HCT116 (cell line): Measurements from ENCODE around the gene FFAR1. TPM values are rescaled to one million over a fixed set of nuclear protein-coding genes. Genes with fewer than 3 reads are reported as not detected.

Experiments
- ATAC-seq: fragments of 200-7000 bp; cut with Tn5 transposase; 2 replicates; pipeline ENCODE4 v1.9.1; 2020; ENCODE audit warnings: mild to moderate bottlenecking, moderate library complexity
- BruUV-seq: library from RNA; stranded (reverse); fragments of 400-500 nt; replicated peaks from 2 replicates; lab custom pipeline; 2021; lab: Mats Ljungman, UMichigan
- CTCF ChIA-PET: fragments of 300-600 bp; sonication (Branson Sonifier 250); formaldehyde crosslinking; loops from one replicate; lab custom pipeline; 2021; ENCODE audit warnings: antibody characterized with exemption; lab: Charles Lee
- POLR2A ChIA-PET: fragments of 300-600, 350-600 bp; sonication (Branson Sonifier 250); formaldehyde crosslinking; loops from one replicate; lab custom pipeline; 2021; ENCODE audit warnings: antibody characterized with exemption; lab: Charles Lee
- RAD21 ChIA-PET, 2 experiments: fragments of 300-600 bp; sonication (Branson Sonifier 250); formaldehyde crosslinking; loops; one replicate each; lab custom pipeline; 2023; ENCODE audit warnings: low total read pairs in 2 of 2; ENCODE audit not compliant: uncharacterized antibody in 2 of 2, unreplicated experiment in 2 of 2, low non-redundant PET in 1 of 2; lab: Charles Lee
- DNase-seq: peaks from one replicate; pipeline ENCODE4 v3.0.0-alpha.2; 2010; ENCODE audit warnings: low read depth, low spot score
- H2AFZ ChIP-seq: fragments of 200-600 bp; shearing (Covaris generic), sonication (generic); 2 replicates; pipeline ENCODE4 v1.6.1; 2017; ENCODE audit warnings: low read depth, mixed run types, mixed read lengths, antibody characterized with exemption, low read length; ENCODE audit not compliant: poor library complexity, severe bottlenecking
- H3K27ac ChIP-seq: 2 replicates; pipeline ENCODE4 v1.5.1; 2012; ENCODE audit warnings: low read depth, low read length
- H3K27me3 ChIP-seq: fragments of 200-600 bp; sonication (generic); 2 replicates; pipeline ENCODE4 v1.6.1; 2016; ENCODE audit warnings: mixed run types, low read length, mixed read lengths; ENCODE audit not compliant: insufficient read depth
- H3K36me3 ChIP-seq, 2 experiments: fragments of 200-500 bp in 1 of 2; fragments of 200-600 bp in 1 of 2; sonication (Bioruptor generic) in 1 of 2; sonication (generic) in 1 of 2; 2 replicates each; pipeline versions ENCODE4 v1.5.1 to v1.6.1; 2014 to 2016; ENCODE audit warnings: low read length in 2 of 2, inconsistent platforms in 1 of 2, mixed read lengths in 1 of 2, mixed run types in 1 of 2; ENCODE audit not compliant: insufficient read depth in 2 of 2, control insufficient read depth in 1 of 2
- H3K4me1 ChIP-seq, 2 experiments: fragments of 200-600 bp in 1 of 2; sonication (generic) in 1 of 2; 2 replicates each; pipeline versions ENCODE4 v1.5.1 to v1.6.1; 2012 to 2017; ENCODE audit warnings: low read length in 2 of 2, inconsistent platforms in 1 of 2, mild to moderate bottlenecking in 1 of 2, mixed read lengths in 1 of 2, mixed run types in 1 of 2, moderate library complexity in 1 of 2; ENCODE audit not compliant: insufficient read depth in 2 of 2, control insufficient read depth in 1 of 2
- H3K4me2 ChIP-seq: fragments of 200-600 bp; sonication (generic); 2 replicates; pipeline ENCODE4 v1.6.1; 2017; ENCODE audit warnings: mixed run types, low read length, mixed read lengths
- H3K4me3 ChIP-seq, 2 experiments: fragments of 200-600 bp in 1 of 2; sonication (generic) in 1 of 2; replicated peaks in 1 of 2; 2 replicates each; pipeline ENCODE4 v1.5.1; 2011 to 2016; ENCODE audit warnings: low read length in 2 of 2, control low read depth in 1 of 2, low read depth in 1 of 2, mild to moderate bottlenecking in 1 of 2, mixed read lengths in 1 of 2, mixed run types in 1 of 2
- H3K79me2 ChIP-seq: fragments of 200-600 bp; sonication (generic); 2 replicates; pipeline ENCODE4 v1.6.1; 2017; ENCODE audit warnings: mild to moderate bottlenecking, mixed run types, low read length, moderate library complexity, mixed read lengths; ENCODE audit not compliant: insufficient read depth
- H3K9ac ChIP-seq: fragments of 200-600 bp; sonication (generic); 2 replicates; pipeline ENCODE4 v1.6.1; 2016; ENCODE audit warnings: low read length, mixed read lengths
- H3K9me2 ChIP-seq: fragments of 200-600 bp; sonication (generic), shearing (Covaris generic); 2 replicates; pipeline ENCODE4 v1.6.1; 2017; ENCODE audit warnings: mixed run types, mild to moderate bottlenecking, moderate library complexity; ENCODE audit not compliant: insufficient read depth
- H3K9me3 ChIP-seq, 2 experiments: fragments of 200-500 bp in 1 of 2; fragments of 200-600 bp in 1 of 2; sonication (Bioruptor generic) in 1 of 2; sonication (generic) in 1 of 2; 2 replicates each; pipeline ENCODE4 v1.6.1; 2014 to 2017; ENCODE audit warnings: low read length in 2 of 2, mixed read lengths in 2 of 2, inconsistent platforms in 1 of 2, low read depth in 1 of 2, mild to moderate bottlenecking in 1 of 2, mixed run types in 1 of 2, moderate library complexity in 1 of 2; ENCODE audit not compliant: control insufficient read depth in 1 of 2, insufficient read depth in 1 of 2
- H4K20me1 ChIP-seq: fragments of 200-600 bp; sonication (generic), shearing (Covaris generic); 2 replicates; pipeline ENCODE4 v1.6.1; 2017; ENCODE audit warnings: mixed run types, mild to moderate bottlenecking, moderate library complexity; ENCODE audit not compliant: insufficient read depth
- CBX3 ChIP-seq: IDR thresholded peaks from 2 replicates; pipeline ENCODE4 v1.6.1; 2012; ENCODE audit warnings: low read depth
- EGR1 ChIP-seq: IDR thresholded peaks from 2 replicates; pipeline ENCODE4 v1.6.1; 2012; ENCODE audit warnings: low read depth
- ELF1 ChIP-seq: IDR thresholded peaks from 2 replicates; pipeline ENCODE4 v1.6.1; 2012; ENCODE audit warnings: low read depth, borderline replicate concordance
- EZH2 ChIP-seq: fragments of 200-600 bp; sonication (generic); IDR thresholded peaks from 2 replicates; pipeline ENCODE4 v1.6.1; 2017; ENCODE audit warnings: antibody characterized with exemption, mixed run types
- FOSL1 ChIP-seq: IDR thresholded peaks from 2 replicates; pipeline ENCODE4 v1.6.1; 2012; ENCODE audit warnings: low read depth
- JUND ChIP-seq: IDR thresholded peaks from 2 replicates; pipeline ENCODE4 v1.6.1; 2012
- MAX ChIP-seq: IDR thresholded peaks from 2 replicates; pipeline ENCODE4 v1.6.1; 2012
- POLR2A ChIP-seq: IDR thresholded peaks from 2 replicates; pipeline ENCODE4 v1.7.0; 2011; ENCODE audit warnings: borderline replicate concordance; ENCODE audit not compliant: insufficient read depth, insufficient read length; ENCODE audit errors: extremely low read depth
- POLR2AphosphoS5 ChIP-seq: IDR thresholded peaks from 2 replicates; pipeline ENCODE4 v1.6.1; 2011; ENCODE audit warnings: mild to moderate bottlenecking, low read depth, low read length, moderate library complexity
- RAD21 ChIP-seq: IDR thresholded peaks from 2 replicates; pipeline ENCODE4 v1.6.1; 2012; ENCODE audit warnings: low read depth, mild to moderate bottlenecking
- SIN3A ChIP-seq: IDR thresholded peaks from 2 replicates; pipeline ENCODE4 v1.6.1; 2012; ENCODE audit warnings: low read depth
- SP1 ChIP-seq: IDR thresholded peaks from 2 replicates; pipeline ENCODE4 v1.6.1; 2012; ENCODE audit warnings: low read depth
- SRF ChIP-seq: IDR thresholded peaks from 2 replicates; pipeline ENCODE4 v1.6.1; 2012; ENCODE audit warnings: low read depth
- ZNF274 ChIP-seq: fragments of 200-500 bp; sonication (Bioruptor generic); IDR thresholded peaks from 2 replicates; pipeline ENCODE4 v1.6.1; 2014; ENCODE audit warnings: mild to moderate bottlenecking, low read depth, low read length, inconsistent platforms
- intact Hi-C: fragments of 100-400 bp; cut with micrococcal nuclease; formaldehyde crosslinking; loops from 2 replicates; pipeline ENCODE4 v1.10.0; 2022
- total RNA-seq: library from RNA; stranded (reverse); gene quantifications from one replicate; pipeline ENCODE4 v1.2.1, GENCODE V29; 2021; ENCODE audit not compliant: unreplicated experiment

The FFAR1 gene
- total RNA-seq, 1 experiment from 2014 or later: not detected

- Histone ChIP-seq H3K9me3 (no peaks in the 10 kb centered on the region), H3K27ac (no peak overlapping the region), H3K4me2 (peak overlapping the region; percentile 74; the same call in 1 of the 2 replicates), H3K27me3 (no peaks in the 10 kb centered on the region), H3K79me2 (no peaks in the 10 kb centered on the region), H3K4me3 (no peak overlapping the region), H3K36me3 (no peaks in the 10 kb centered on the region), H2AFZ (no peak overlapping the region), H3K9ac (peak overlapping the region; percentile 10; the same call in 1 of the 2 replicates), H3K4me1 (peaks cover 16 to 42% of the 10 kb centered on the region in 2 experiments), H3K9me2 (no peaks in the 10 kb centered on the region), H4K20me1 (no peaks in the 10 kb centered on the region)
- intact Hi-C loops: no loop called here
- ATAC-seq (no peak), DNase-seq (no peak)
- ChIA-PET POLR2A (interaction anchor here (1.2 to 1.4 kb wide), 3 partner anchors 8 to 32 kb away, joined by 3 read pairs; no protein-coding TSS in a partner anchor), CTCF (interaction anchor here (1.5 kb wide), 1 partner anchor 8 kb away, joined by 8 read pairs; no protein-coding TSS in a partner anchor), RAD21 (no interaction called here)
- TF ChIP-seq JUND: no peak
- TF ChIP-seq RAD21: no peak
- TF ChIP-seq POLR2AphosphoS5: no peak
- no peak for TF ChIP-seq SP1
- no peak for TF ChIP-seq MAX
- no peak for TF ChIP-seq FOSL1
- TF ChIP-seq EGR1: no peak
- TF ChIP-seq POLR2A: no peak
- no peak for TF ChIP-seq CBX3
- BruUV-seq: no TSS peak
These were observed 27.5 kb upstream of the FFAR1 start for GRCh38 chr19:35320065-35320713.

GRCh38 chr19:35321291-35321690 lies 26.4 kb upstream of the FFAR1 start:
- Histone ChIP-seq H3K4me3 (no peak overlapping the region), H3K4me1 (peaks cover 16 to 42% of the 10 kb centered on the region in 2 experiments), H3K9ac (no peak overlapping the region), H3K79me2 (no peaks in the 10 kb centered on the region), H3K27me3 (no peaks in the 10 kb centered on the region), H3K9me3 (no peaks in the 10 kb centered on the region), H3K27ac (no peak overlapping the region), H3K9me2 (no peaks in the 10 kb centered on the region), H3K36me3 (no peaks in the 10 kb centered on the region), H2AFZ (no peak overlapping the region), H3K4me2 (no peak overlapping the region), H4K20me1 (no peaks in the 10 kb centered on the region)
- no TSS peak for BruUV-seq
- DNase-seq: no peak
- POLR2A ChIA-PET: no interaction called here
- no peak for TF ChIP-seq SIN3A
- TF ChIP-seq EZH2: no peak
- TF ChIP-seq CBX3: no peak
- TF ChIP-seq ELF1: no peak
- TF ChIP-seq SRF: no peak
- no peak for TF ChIP-seq SP1
- TF ChIP-seq JUND: no peak
- no peak for TF ChIP-seq ZNF274
- intact Hi-C loops: no loop called here
- RAD21 ChIA-PET: no interaction called here
- no peak for ATAC-seq
- CTCF ChIA-PET: interaction anchor here (1.7 kb wide), 1 partner anchor 31 kb away, joined by 3 read pairs; no protein-coding TSS in a partner anchor
